CD4-positive, alpha-beta T cell (primary cell): Measurements from ENCODE around the gene BEND7. TPM values are rescaled to one million over a fixed set of nuclear protein-coding genes. Genes with fewer than 3 reads are reported as not detected.
"Not testable (repeated sequence)": the region's sequence is repeated elsewhere in the genome, so short reads cannot be mapped to it uniquely, and the experiment has no call there.

ENCODE experiments used
- ATAC-seq: fragments of 200-7000 bp; cut with Tn5 transposase; one replicate; pipeline ENCODE4 v1.10.0; 2022; ENCODE audit warnings: mild to moderate bottlenecking; ENCODE audit not compliant: poor library complexity
- CTCF ChIA-PET: fragments of 350-600 bp; sonication (Branson Sonifier 250); formaldehyde crosslinking; loops from one replicate; lab custom pipeline; 2021; ENCODE audit warnings: antibody characterized with exemption, inconsistent platforms; lab: Charles Lee
- POLR2A ChIA-PET: fragments of 350-600 bp; sonication (Branson Sonifier 250); formaldehyde crosslinking; loops from one replicate; lab custom pipeline; 2021; ENCODE audit warnings: antibody characterized with exemption, inconsistent platforms; lab: Charles Lee
- DNase-seq, 14 experiments: peaks; one replicate each; pipeline ENCODE4 v3.0.0-alpha.2; 2013 to 2020; ENCODE audit warnings: mixed read lengths in 2 of 14
- H3K27ac ChIP-seq, 2 donors: one replicate each; pipeline versions ENCODE4 v1.5.1 to v1.7.0; 2013; ENCODE audit warnings: low read length in 2 of 2, low read depth in 1 of 2, mild to moderate bottlenecking in 1 of 2
- H3K27me3 ChIP-seq, 2 experiments: 1 replicate in 1 of 2; 2 replicates in 1 of 2; pipeline versions ENCODE4 v1.6.1 to v1.7.0; 2013; ENCODE audit warnings: low read length in 2 of 2, control low read depth in 1 of 2, mild to moderate bottlenecking in 1 of 2, moderate library complexity in 1 of 2; ENCODE audit not compliant: insufficient read depth in 2 of 2, control insufficient read depth in 1 of 2
- H3K36me3 ChIP-seq: one replicate; pipeline ENCODE4 v1.6.1; 2013; ENCODE audit warnings: low read length, control low read depth; ENCODE audit not compliant: insufficient read depth
- H3K4me1 ChIP-seq: one replicate; pipeline ENCODE4 v1.6.1; 2013; ENCODE audit warnings: low read length, control low read depth; ENCODE audit not compliant: insufficient read depth
- H3K4me3 ChIP-seq: one replicate; pipeline ENCODE4 v1.5.1; 2013; ENCODE audit warnings: mild to moderate bottlenecking, low read length, moderate library complexity
- H3K9me3 ChIP-seq, 2 experiments: 1 replicate in 1 of 2; 2 replicates in 1 of 2; pipeline versions ENCODE4 v1.6.1 to v1.7.0; 2013; ENCODE audit warnings: low read length in 2 of 2, mild to moderate bottlenecking in 2 of 2, control low read depth in 1 of 2, moderate library complexity in 1 of 2; ENCODE audit not compliant: control insufficient read depth in 1 of 2, insufficient read depth in 1 of 2
- H3K27ac Mint-ChIP-seq: one replicate; pipeline ENCODE4 v1.8.0; 2020; ENCODE audit warnings: mixed read lengths
- H3K27me3 Mint-ChIP-seq: one replicate; pipeline ENCODE4 v1.8.0; 2021; ENCODE audit warnings: mixed read lengths
- H3K36me3 Mint-ChIP-seq: one replicate; pipeline ENCODE4 v1.8.0; 2021; ENCODE audit warnings: low read depth, mixed read lengths
- H3K4me1 Mint-ChIP-seq: one replicate; pipeline ENCODE4 v1.8.0; 2021; ENCODE audit warnings: low read depth, mixed read lengths
- H3K4me3 Mint-ChIP-seq: one replicate; pipeline ENCODE4 v1.8.0; 2020; ENCODE audit warnings: mild to moderate bottlenecking, mixed read lengths
- H3K9me3 Mint-ChIP-seq: one replicate; pipeline ENCODE4 v1.8.0; 2020; ENCODE audit warnings: mixed read lengths
- CTCF ChIP-seq: fragments of 200-600 bp; IDR thresholded peaks from one replicate; pipeline ENCODE4 v1.8.0; 2022; ENCODE audit warnings: antibody characterized with exemption, mild to moderate bottlenecking
- intact Hi-C, 2 experiments: fragments of 100-400 bp; cut with DNase I in 1 of 2; cut with micrococcal nuclease in 1 of 2; formaldehyde crosslinking; loops; one replicate each; pipeline versions ENCODE4 v1.15.1 to v1.9.0; 2023 to 2025; cut with DNase I, micrococcal nuclease
- total RNA-seq, 174 experiments: library from RNA in 2 of 174; stranded (reverse) in 2 of 174; gene quantifications; one replicate each; pipeline ENCODE4 v1.2.3 and lab custom pipeline; 2021 to 2026

BEND7 gene
- total RNA-seq, 2 experiments from 2014 or later = not detected

GRCh38 chr10:13404791-13405190, 124.0 kb downstream of the BEND7 start:
- no peak for TF ChIP-seq CTCF
- peaks cover 0 to 6% of the 10 kb centered on the region in 2 experiments for H3K27me3 ChIP-seq
- ATAC-seq (no peak), DNase-seq (no peak)
- intact Hi-C loops = no loop called here
- CTCF ChIA-PET = no interaction called here
- H3K9me3 ChIP-seq = peaks cover 0 to 1% of the 10 kb centered on the region in 2 experiments
- no peak overlapping the region for H3K27ac ChIP-seq
- H3K27ac Mint-ChIP-seq = no peak overlapping the region
- POLR2A ChIA-PET = no interaction called here
- no peak overlapping the region for H3K4me3 Mint-ChIP-seq
- no peaks in the 10 kb centered on the region for H3K36me3 Mint-ChIP-seq
- H3K36me3 ChIP-seq = no peaks in the 10 kb centered on the region
- no peak overlapping the region for H3K4me3 ChIP-seq
- H3K9me3 Mint-ChIP-seq = peaks cover 2% of the 10 kb centered on the region
- peaks cover 18% of the 10 kb centered on the region for H3K27me3 Mint-ChIP-seq
- no peaks in the 10 kb centered on the region for H3K4me1 Mint-ChIP-seq
- no peaks in the 10 kb centered on the region for H3K4me1 ChIP-seq

DNA sequence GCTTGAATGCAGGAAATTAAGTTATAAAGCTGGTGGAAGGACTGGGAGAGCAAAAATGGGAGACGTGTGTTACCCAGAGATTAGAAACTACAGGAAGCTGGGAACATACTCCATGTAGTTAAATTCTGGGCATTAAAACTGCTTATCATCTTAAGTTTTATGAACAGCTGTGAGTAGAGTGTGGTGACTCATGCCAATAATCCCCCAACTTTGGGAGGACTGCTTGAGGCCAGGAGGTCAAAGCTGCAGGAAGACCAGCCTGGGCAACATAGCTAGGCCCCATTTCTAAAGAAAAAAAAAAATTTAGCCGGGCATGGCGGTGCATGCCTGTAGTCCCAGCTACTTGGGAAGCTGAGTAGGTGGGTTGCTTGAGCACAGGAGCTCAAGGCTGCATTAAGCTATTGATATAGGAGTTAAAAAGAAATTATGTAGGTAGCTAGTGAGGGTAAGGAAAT, 124.5 kb downstream of the BEND7 start:
- no peaks in the 10 kb centered on the region for H3K36me3 Mint-ChIP-seq
- ChIA-PET POLR2A (no interaction called here), CTCF (interaction anchor here (0.6 kb wide), 1 partner anchor 987 kb away, joined by 3 read pairs; no protein-coding TSS in a partner anchor)
- H3K36me3 ChIP-seq = no peaks in the 10 kb centered on the region
- H3K9me3 ChIP-seq = no peaks in the 10 kb centered on the region
- peaks cover 18% of the 10 kb centered on the region for H3K27me3 Mint-ChIP-seq
- no peak overlapping the region for H3K27ac ChIP-seq
- ATAC-seq = no peak
- no peak overlapping the region for H3K4me3 Mint-ChIP-seq
- H3K4me1 ChIP-seq = no peaks in the 10 kb centered on the region
- no peak for TF ChIP-seq CTCF
- intact Hi-C loops = no loop called here
- no peak overlapping the region for H3K27ac Mint-ChIP-seq
- no peak overlapping the region for H3K4me3 ChIP-seq
- no peak for DNase-seq
- H3K9me3 Mint-ChIP-seq = peaks cover 2% of the 10 kb centered on the region
- no peaks in the 10 kb centered on the region for H3K4me1 Mint-ChIP-seq
- H3K27me3 ChIP-seq = peaks cover 0 to 5% of the 10 kb centered on the region in 2 experiments

GRCh38 chr10:13403426-13403825, 125.4 kb downstream of the BEND7 start:
- H3K27ac ChIP-seq, POLR2A ChIA-PET, H3K9me3 ChIP-seq, H3K27ac Mint-ChIP-seq, intact Hi-C loops, H3K27me3 ChIP-seq, H3K9me3 Mint-ChIP-seq, H3K4me3 ChIP-seq, DNase-seq, H3K36me3 Mint-ChIP-seq, H3K36me3 ChIP-seq, H3K4me1 ChIP-seq, H3K4me1 Mint-ChIP-seq, H3K4me3 Mint-ChIP-seq, ATAC-seq: not testable (repeated sequence)
- CTCF ChIA-PET = interaction anchor here (0.6 kb wide), 1 partner anchor 83 kb away, joined by 4 read pairs; no protein-coding TSS in a partner anchor
- peaks cover 18% of the 10 kb centered on the region for H3K27me3 Mint-ChIP-seq

DNA sequence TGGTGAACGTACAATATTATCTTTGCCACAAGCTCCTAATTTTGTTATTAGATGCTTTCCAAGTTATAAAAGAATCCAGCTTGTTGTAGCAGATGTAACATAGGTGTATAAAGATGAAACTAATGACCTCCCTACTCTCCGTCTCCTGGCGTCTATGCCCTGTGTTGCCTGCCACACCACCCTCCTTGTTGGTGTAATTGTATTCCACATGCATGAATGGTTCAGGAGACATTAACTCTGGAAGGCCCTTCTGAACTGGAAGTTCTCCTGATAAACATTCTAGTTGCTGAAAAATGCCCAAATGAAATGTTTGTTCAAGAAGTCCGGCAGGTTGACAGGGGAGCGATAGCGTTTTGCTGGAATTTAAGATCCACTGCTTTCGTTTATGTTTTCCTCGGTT, 126.8 kb downstream of the BEND7 start:
- Histone ChIP-seq H3K27ac (no peak overlapping the region), H3K4me3 (no peak overlapping the region), H3K9me3 (no peaks in the 10 kb centered on the region), H3K27me3 (peaks cover 0 to 2% of the 10 kb centered on the region in 2 experiments), H3K36me3 (no peaks in the 10 kb centered on the region), H3K4me1 (no peaks in the 10 kb centered on the region)
- TF ChIP-seq CTCF = no peak
- H3K27ac Mint-ChIP-seq = no peak overlapping the region
- no peak overlapping the region for H3K4me3 Mint-ChIP-seq
- H3K27me3 Mint-ChIP-seq = peaks cover 19% of the 10 kb centered on the region
- no peak for ATAC-seq
- H3K9me3 Mint-ChIP-seq = peaks cover 2% of the 10 kb centered on the region
- no peaks in the 10 kb centered on the region for H3K4me1 Mint-ChIP-seq
- intact Hi-C loops = no loop called here
- CTCF ChIA-PET = no interaction called here
- DNase-seq = no peak
- POLR2A ChIA-PET = no interaction called here
- no peaks in the 10 kb centered on the region for H3K36me3 Mint-ChIP-seq
